GM21576 (cell line): Measurements from ENCODE around the gene ENAH.

ENCODE experiments used
- ATAC-seq: cut with Tn5 transposase; IDR thresholded peaks from one replicate; pipeline ENCODE4 v1.9.1; 2021; ENCODE audit warnings: mild to moderate bottlenecking, moderate library complexity; ENCODE audit not compliant: unreplicated experiment

Gene ENAH

GRCh38 chr1:225573216-225573615 lies 79.7 kb downstream of the ENAH start:
- no peak for ATAC-seq

GRCh38 chr1:225572422-225572821 lies 80.5 kb downstream of the ENAH start:
- no peak for ATAC-seq

GRCh38 chr1:225567789-225568188 lies 85.1 kb downstream of the ENAH start:
- no peak for ATAC-seq

- ATAC-seq: no peak
These were observed 87.1 kb downstream of the ENAH start for GRCh38 chr1:225565847-225566246.

- ATAC-seq: no peak
These were observed 91.2 kb downstream of the ENAH start for GRCh38 chr1:225561675-225562074.

GRCh38 chr1:225559902-225560301 lies 93.0 kb downstream of the ENAH start:
- ATAC-seq: no peak

GRCh38 chr1:225559326-225559725 lies 93.6 kb downstream of the ENAH start:
- ATAC-seq: no peak

- no peak for ATAC-seq
These were observed 96.2 kb downstream of the ENAH start for GRCh38 chr1:225556694-225557093.

GRCh38 chr1:225555821-225556220 lies 97.1 kb downstream of the ENAH start:
- no peak for ATAC-seq

- no peak for ATAC-seq
These were observed 98.6 kb downstream of the ENAH start for GRCh38 chr1:225554216-225554812.

- no peak for ATAC-seq
These were observed 103.1 kb downstream of the ENAH start for GRCh38 chr1:225549821-225550220.

- no peak for ATAC-seq
These were observed 104.6 kb downstream of the ENAH start for GRCh38 chr1:225548140-225548857.

GRCh38 chr1:225545649-225546048 lies 107.3 kb downstream of the ENAH start:
- ATAC-seq: no peak

- no peak for ATAC-seq
These were observed 108.0 kb downstream of the ENAH start for GRCh38 chr1:225544924-225545323.

GRCh38 chr1:225544263-225544662 lies 108.7 kb downstream of the ENAH start:
- ATAC-seq: no peak

- no peak for ATAC-seq
These were observed 109.6 kb downstream of the ENAH start for GRCh38 chr1:225543350-225543749.

- no peak for ATAC-seq
These were observed 111.5 kb downstream of the ENAH start for GRCh38 chr1:225541383-225541782.

GRCh38 chr1:225539575-225539974 lies 113.3 kb downstream of the ENAH start:
- no peak for ATAC-seq

GRCh38 chr1:225539069-225539468 lies 113.9 kb downstream of the ENAH start:
- no peak for ATAC-seq

GRCh38 chr1:225537554-225538251 lies 115.2 kb downstream of the ENAH start:
- no peak for ATAC-seq

- ATAC-seq: no peak
These were observed 117.6 kb downstream of the ENAH start for GRCh38 chr1:225535280-225535679.

GRCh38 chr1:225534772-225535171 lies 118.2 kb downstream of the ENAH start:
- no peak for ATAC-seq
